ENCODE measurements around the gene KDM1B. TPM values are rescaled to one million over a fixed set of nuclear protein-coding genes. Genes with fewer than 3 reads are reported as not detected.

Gene KDM1B
- total RNA-seq, 4 donors from 2014 or later = 14.5 to 29.9 (median 26.0) TPM

- no peak for DNase-seq
- Histone ChIP-seq H3K4me1 (peaks cover 0 to 7% of the 10 kb centered on the region in 2 donors), H3K36me3 (peaks cover 0 to 30% of the 10 kb centered on the region in 2 donors), H3K27ac (no peak overlapping the region), H3K9me3 (no peaks in the 10 kb centered on the region), H3K4me3 (no peak overlapping the region), H3K27me3 (no peaks in the 10 kb centered on the region)
- in situ Hi-C loops (cut with MboI; ENCODE audit: low sequenced_read_pairs in 4 of 4) (no loop called here), intact Hi-C loops (cut with DNase I; ENCODE audit: low total_unique reads) (no loop called here)
- TF ChIP-seq, protein P1, sequence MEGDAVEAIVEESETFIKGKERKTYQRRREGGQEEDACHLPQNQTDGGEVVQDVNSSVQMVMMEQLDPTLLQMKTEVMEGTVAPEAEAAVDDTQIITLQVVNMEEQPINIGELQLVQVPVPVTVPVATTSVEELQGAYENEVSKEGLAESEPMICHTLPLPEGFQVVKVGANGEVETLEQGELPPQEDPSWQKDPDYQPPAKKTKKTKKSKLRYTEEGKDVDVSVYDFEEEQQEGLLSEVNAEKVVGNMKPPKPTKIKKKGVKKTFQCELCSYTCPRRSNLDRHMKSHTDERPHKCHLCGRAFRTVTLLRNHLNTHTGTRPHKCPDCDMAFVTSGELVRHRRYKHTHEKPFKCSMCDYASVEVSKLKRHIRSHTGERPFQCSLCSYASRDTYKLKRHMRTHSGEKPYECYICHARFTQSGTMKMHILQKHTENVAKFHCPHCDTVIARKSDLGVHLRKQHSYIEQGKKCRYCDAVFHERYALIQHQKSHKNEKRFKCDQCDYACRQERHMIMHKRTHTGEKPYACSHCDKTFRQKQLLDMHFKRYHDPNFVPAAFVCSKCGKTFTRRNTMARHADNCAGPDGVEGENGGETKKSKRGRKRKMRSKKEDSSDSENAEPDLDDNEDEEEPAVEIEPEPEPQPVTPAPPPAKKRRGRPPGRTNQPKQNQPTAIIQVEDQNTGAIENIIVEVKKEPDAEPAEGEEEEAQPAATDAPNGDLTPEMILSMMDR (IDR thresholded peaks at IDR 0.05 in 4 of 5, conservative IDR thresholded peaks at IDR 0.05 in 1 of 5) = no peak
- TF ChIP-seq POLR2A (IDR thresholded peaks at IDR 0.05) = no peak
- ATAC-seq = no peak
Observed at GRCh38 chr6:18245079-18245478, 89.9 kb downstream of the KDM1B start.

- H3K9me3 ChIP-seq = no peaks in the 10 kb centered on the region
- intact Hi-C loops (cut with DNase I; ENCODE audit: low total_unique reads) (no loop called here), in situ Hi-C loops (cut with MboI; ENCODE audit: low sequenced_read_pairs in 4 of 4) (no loop called here)
- H3K4me1 ChIP-seq = peaks cover 0 to 7% of the 10 kb centered on the region in 2 donors
- no peaks in the 10 kb centered on the region for H3K27me3 ChIP-seq
- H3K27ac ChIP-seq = no peak overlapping the region
- peaks cover 0 to 30% of the 10 kb centered on the region in 2 donors for H3K36me3 ChIP-seq
- no peak for DNase-seq
- no peak for ATAC-seq
- TF ChIP-seq POLR2A (IDR thresholded peaks at IDR 0.05) = no peak
- TF ChIP-seq, protein P1 (IDR thresholded peaks at IDR 0.05 in 4 of 5, conservative IDR thresholded peaks at IDR 0.05 in 1 of 5) = no peak
- H3K4me3 ChIP-seq = no peak overlapping the region
Observed at GRCh38 chr6:18245642-18246041, 90.4 kb downstream of the KDM1B start.

DNA sequence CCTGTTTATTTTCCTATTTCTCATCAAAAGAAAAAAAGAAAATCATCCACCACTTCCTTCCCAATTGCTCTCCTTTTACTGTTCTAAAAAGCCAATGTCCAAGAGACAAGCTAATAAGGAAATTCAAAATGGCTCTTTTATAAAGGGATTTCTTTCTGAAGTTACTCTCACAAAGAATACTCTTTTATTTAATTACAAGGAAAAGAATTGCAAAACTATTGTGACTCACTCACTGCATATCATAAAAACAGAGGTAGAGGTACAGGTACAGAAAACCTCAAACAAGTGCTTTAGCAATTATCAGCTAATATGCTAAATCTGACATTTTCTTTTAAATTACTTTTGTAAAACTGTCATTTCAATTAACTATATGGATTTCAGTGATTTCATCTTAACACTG lies 91.0 kb downstream of the KDM1B start:
- no peak overlapping the region for H3K4me3 ChIP-seq
- H3K36me3 ChIP-seq = peaks cover 0 to 33% of the 10 kb centered on the region in 2 donors
- ATAC-seq (no peak), DNase-seq (no peak)
- H3K4me1 ChIP-seq = peaks cover 0 to 7% of the 10 kb centered on the region in 2 donors
- H3K27ac ChIP-seq = no peak overlapping the region
- no peaks in the 10 kb centered on the region for H3K27me3 ChIP-seq
- in situ Hi-C loops (cut with MboI; ENCODE audit: low sequenced_read_pairs in 4 of 4) (no loop called here), intact Hi-C loops (cut with DNase I; ENCODE audit: low total_unique reads) (no loop called here)
- H3K9me3 ChIP-seq = no peaks in the 10 kb centered on the region
- no peak for TF ChIP-seq POLR2A (IDR thresholded peaks at IDR 0.05)
- TF ChIP-seq, protein P1 (IDR thresholded peaks at IDR 0.05 in 4 of 5, conservative IDR thresholded peaks at IDR 0.05 in 1 of 5) = no peak

DNA sequence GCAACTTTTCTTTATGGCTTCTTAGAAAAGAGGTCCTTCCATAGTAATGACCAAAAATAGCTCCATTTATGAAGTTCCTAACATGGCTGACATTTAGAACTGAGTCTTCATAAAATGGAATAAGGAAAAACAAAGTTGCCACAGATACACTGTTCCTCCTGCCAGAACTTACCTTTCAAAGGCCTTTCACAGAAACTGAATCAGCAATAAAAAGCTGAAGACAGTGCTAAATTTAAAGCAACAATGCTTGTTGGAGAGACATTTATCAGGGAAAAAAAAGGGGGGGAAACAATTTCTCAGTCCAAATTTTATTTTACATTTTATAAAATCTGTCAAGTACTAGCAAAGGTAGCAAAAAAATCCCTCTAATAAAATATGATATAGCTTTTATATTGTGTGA lies 91.8 kb downstream of the KDM1B start:
- H3K4me3 ChIP-seq = no peak overlapping the region
- in situ Hi-C loops (cut with MboI; ENCODE audit: low sequenced_read_pairs in 4 of 4) = no loop called here
- DNase-seq = no peak
- no peak for ATAC-seq
- peaks cover 0 to 41% of the 10 kb centered on the region in 2 donors for H3K36me3 ChIP-seq
- TF ChIP-seq, protein P1 (IDR thresholded peaks at IDR 0.05 in 4 of 5, conservative IDR thresholded peaks at IDR 0.05 in 1 of 5) = no peak
- TF ChIP-seq POLR2A (IDR thresholded peaks at IDR 0.05) = no peak
- intact Hi-C loops (cut with DNase I; ENCODE audit: low total_unique reads) = no loop called here
- peaks cover 0 to 7% of the 10 kb centered on the region in 2 donors for H3K4me1 ChIP-seq
- H3K27me3 ChIP-seq = no peaks in the 10 kb centered on the region
- no peak overlapping the region for H3K27ac ChIP-seq
- no peaks in the 10 kb centered on the region for H3K9me3 ChIP-seq

DNA sequence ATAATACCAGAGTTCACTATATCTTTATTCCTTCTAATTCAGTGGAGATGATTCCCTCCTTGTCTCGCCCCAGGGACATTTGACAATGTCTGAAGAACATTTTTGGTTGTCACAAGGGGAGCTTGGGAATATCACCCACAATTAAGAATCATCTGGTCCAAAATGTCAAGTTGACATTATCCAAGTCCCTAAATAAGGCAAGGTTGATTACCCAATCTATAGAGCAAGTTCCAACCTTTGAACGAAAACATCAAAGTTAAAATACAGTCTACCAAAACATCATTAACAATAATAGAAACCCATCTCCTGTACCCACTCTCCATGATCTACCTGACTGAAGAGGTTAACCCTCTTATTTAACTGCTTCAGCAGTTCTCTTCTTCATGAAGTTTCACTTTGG lies 93.5 kb downstream of the KDM1B start:
- no peak overlapping the region for H3K4me3 ChIP-seq
- no peak for ATAC-seq
- no peak for DNase-seq
- no peak overlapping the region for H3K27ac ChIP-seq
- no peaks in the 10 kb centered on the region for H3K27me3 ChIP-seq
- in situ Hi-C loops (cut with MboI; ENCODE audit: low sequenced_read_pairs in 4 of 4) = no loop called here
- TF ChIP-seq, protein P1 (IDR thresholded peaks at IDR 0.05 in 4 of 5, conservative IDR thresholded peaks at IDR 0.05 in 1 of 5) = no peak
- TF ChIP-seq POLR2A (IDR thresholded peaks at IDR 0.05) = no peak
- intact Hi-C loops (cut with DNase I; ENCODE audit: low total_unique reads) = no loop called here
- H3K9me3 ChIP-seq = no peaks in the 10 kb centered on the region
- H3K4me1 ChIP-seq = peaks cover 0 to 7% of the 10 kb centered on the region in 2 donors
- peaks cover 0 to 46% of the 10 kb centered on the region in 2 donors for H3K36me3 ChIP-seq
